HL-60/S4 treated with retinoic acid at 250 ng/mL for 4 days and 3 days (cell line): Measurements from ENCODE around the gene ZNF219.

ENCODE experiments used
- in situ Hi-C: fragments of 300-500 bp; cut with MboI; formaldehyde crosslinking; loops from 2 replicates; pipeline ENCODE4 v1.7.0; 2022; ENCODE audit warnings: low sequenced_read_pairs

ZNF219 gene

DNA sequence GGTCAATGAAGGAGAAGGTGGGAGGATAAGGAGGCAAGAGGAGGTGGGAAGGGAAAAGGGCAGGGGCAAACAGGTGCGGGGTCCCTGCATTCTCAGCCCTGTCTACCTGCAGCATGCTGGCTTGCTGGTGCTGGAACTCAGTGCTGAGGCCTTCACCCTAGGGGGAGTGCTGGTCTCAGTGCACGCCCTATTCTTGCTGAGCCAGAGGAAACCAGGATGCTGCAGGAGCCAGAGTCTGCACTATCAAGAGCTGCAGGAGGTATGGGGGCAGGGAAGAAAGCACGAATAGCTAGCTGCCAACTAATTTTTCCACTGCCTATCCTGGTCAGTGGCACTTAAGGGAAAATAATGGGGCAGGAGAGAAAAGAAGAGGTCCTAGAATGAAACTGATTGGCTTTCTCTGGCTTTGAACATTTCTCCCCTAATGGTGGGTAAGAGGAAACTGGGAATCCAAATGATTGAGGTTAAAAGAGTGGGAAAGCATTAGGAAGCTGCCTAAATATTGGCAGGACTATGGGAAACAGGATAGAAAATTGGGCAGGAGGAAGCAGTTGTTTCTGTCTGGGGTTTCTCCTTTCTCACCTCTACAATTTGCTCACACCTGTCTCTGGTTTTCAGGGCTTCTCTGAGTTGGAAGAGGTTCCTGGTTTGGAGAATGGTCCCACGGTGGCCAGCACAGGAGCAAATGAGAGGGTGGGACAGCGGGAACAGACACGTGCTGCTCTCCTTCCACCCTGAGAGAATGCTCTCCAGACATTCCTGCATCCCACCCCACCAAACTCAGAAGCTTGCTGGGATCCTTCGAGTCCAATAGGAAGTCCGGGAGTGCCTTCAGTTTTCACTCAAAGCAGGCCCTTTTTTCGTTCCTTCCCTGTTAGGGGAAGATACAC lies 4.3 kb upstream of the ZNF219 start:
- in situ Hi-C loops, result no loop called here

DNA sequence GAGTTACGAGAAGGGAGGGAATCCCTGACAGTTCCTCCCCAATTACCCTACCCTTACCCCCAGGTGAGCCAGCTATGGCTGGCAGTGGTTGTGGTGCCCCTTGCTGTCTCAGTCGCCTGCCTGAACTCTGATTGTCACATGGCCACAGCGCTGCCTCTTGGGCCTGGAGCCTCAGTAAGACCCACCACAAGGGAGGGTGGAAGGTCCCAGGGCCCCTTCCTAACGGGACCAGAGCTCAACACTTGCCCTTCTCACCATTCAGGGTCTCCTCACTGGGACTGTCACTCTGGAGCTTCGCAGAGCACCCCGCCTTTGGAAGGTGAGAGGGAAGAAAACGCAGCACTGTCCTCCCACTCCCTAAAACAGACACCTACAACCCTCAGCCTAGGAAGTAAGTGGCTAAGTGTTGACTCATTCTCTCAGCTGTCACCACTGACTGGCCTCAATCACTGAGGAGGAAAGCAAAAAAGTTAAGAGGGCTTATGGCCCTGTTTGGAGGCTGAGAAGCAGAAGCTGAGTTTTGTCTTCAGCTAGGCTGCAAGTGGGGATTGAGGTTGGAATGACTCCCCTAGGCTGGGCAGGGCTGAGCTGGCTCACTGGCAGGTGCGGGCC lies 3.5 kb upstream of the ZNF219 start:
- in situ Hi-C loops, result no loop called here

DNA sequence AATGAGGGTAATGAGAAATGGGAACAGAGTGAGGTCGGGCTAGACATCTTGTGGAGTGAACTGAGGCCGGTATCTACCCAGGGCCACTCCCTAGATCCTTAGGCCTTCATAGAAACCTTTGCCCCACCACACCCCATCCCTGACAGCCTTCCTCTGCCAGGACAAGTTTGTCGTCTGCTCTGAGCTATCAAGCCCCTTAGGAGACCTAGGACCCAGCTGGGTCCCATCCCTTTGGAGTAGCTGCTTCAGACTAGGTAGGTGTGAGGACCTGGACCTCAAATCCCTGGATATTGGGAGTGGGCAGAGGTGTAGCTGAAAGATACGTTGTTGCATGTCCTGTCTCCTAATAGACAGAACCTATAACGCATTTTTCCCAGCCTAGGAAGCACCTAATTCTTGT lies 2.5 kb upstream of the ZNF219 start, which contains the start of gene TMEM253:
Gene TMEM253, plus strand, starts transcription at position 136 of the 400 bp plus-strand sequence. CDS start 278 bp downstream, outside the sequence.
- in situ Hi-C loops, result no loop called here

DNA sequence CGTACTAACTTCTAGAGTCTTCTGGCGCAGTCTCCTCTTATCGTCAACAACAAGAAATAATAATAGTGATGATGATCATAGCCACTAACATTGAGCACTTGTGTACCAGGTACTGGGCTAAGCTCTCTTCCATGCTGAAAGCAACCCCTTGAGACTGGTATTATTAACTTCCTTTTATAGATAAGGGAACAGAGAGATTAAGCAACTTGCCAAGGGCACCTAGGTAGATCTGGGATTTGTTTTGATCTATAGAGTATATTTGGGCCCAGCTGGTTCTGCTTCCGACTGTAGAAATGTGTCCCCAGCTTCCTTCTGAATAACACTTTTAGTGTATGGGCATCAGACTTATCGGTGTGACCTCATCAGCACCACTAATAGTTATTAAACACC lies 1.1 kb upstream of the ZNF219 start:
- in situ Hi-C loops, result no loop called here

DNA sequence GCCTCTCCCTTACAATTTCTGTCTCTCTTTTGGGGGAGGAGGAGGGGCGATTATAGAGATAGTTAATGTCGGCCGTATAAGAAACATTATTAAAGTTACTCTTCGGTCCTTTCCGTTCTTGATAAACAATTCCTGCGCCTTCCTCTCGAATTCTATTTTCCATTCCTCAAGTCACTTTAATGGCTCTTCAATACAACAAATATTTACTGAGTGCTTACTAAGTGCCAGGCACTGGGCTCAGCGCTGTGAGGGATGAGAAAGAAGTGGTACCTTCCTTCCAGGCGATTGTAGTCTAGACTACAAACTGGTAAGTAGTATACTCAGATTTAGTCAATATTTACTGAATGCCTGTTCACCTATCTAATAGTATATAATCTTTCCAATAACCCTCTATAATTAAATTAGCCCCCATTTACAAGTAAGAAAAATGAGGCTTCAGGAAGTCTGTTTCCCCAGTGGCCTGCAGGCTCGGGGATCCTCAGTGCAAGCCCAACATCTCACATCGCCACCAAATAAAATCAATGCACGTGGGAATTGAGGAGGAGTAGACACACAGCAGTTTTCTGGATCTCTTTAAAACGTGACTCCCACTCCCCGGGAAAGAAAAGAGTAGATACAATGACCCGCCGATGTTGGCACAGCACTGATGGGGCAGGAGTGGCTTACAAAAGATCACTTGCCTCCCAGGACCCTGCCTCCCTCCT lies 589 bp upstream of the ZNF219 start:
- in situ Hi-C loops, result no loop called here

DNA sequence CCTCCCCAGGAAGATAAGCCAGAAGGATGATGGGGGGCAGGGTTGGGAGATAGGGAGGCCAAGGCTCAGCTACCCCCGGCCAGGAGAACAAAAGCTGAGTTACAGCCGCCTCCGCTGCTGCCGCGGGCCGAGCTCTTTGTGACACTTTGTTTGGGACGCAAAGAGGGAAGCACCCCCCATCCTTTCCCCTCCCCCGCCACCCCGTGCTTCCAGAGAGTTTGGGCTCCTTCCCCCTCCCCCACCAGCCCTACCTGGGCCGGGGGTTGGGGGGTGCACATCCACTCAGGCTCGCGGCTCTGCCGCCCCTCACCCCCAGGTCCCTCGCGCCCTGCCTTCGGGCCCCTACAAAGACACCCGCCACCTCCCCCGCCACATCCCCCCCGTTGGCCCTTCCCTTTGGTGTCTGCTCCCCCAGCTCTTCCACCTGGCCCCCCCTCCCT lies 799 bp downstream of the ZNF219 start:
- in situ Hi-C loops, result no loop called here

DNA sequence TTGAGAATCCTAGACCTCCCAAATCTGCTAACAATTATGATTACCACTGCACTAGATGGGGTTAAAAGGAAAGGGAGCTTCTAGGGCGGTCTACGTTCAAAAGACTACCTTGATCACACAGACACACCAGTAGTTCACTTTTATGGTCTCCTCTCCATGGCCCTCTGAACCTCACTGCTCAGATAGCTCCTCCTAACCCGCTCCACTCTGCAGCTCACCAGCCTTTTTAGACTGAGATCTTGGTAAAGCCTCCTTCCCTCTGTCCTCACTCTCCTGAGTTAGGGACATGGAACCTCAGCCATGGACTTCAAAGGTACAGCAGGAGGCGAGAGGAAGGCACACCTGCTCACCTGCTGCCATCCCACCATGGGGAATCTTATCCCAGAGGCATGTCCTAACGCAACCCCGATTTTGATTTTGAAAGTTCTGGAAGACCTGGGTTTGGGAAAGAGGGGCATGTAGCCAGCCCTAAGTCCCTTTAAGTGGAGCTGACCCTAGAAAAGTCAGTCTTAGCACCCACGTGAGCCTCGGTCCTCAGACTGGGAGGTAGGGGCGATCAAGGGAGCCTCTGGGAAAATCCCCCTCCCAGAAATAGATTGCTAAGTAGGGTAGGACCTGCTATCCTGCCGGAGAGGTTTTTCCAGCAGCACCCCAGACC lies 1.3 kb downstream of the ZNF219 start:
- in situ Hi-C loops, result no loop called here

DNA sequence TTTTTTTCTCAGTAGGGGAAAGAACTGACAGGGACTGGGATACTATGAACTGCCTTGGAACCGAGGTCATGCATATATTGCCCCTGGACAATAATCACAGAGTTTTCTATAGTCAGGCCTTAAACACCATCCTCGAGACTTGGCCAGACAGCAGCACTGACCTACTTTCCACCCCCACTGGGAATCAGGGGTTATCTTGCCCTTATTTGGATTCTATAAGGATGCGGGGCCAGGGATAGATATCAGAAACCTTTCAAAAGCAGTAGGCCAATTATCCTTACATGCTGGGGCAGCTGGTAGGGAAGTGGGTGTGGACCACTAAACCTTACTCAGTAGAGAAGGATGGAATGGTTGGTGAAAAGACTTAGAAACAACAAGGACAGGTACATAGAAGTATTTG lies 2.0 kb downstream of the ZNF219 start:
- in situ Hi-C loops, result no loop called here

DNA sequence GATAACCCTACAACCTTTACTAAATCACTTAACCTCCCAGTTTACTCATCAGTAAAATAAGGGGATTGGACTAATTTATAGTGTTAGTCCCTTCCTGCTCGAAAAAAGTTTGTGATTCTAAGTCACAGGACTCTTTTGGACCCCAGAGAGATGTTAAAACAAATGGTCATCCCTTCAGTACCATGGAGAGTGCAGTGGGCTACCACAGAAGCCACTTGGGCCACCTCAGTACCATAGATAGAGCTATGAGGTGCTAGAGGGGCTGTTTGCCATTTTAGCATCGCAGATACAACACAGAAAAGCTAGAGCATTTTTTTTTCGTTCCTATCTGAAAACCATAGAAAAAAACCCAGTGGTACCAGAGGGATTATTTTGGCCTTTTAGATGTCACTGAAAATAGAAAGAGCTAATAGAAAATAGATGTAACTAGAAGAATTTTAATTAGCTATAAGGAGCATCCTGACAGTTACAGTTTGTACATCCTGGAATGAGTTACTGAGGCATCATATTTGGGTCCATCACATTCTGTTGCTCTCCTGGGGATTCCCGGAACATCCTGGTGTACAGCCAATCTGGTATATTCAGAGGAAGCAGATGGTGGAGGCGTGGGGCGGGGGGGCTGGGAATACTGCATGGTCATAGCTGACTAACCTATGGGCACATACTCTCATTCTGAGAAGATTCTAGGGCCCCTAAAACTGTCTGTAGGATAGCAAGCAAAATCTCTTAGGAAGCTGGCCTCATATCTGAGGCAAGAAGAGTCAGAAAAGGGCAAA lies 2.8 kb downstream of the ZNF219 start:
- in situ Hi-C loops, result no loop called here

DNA sequence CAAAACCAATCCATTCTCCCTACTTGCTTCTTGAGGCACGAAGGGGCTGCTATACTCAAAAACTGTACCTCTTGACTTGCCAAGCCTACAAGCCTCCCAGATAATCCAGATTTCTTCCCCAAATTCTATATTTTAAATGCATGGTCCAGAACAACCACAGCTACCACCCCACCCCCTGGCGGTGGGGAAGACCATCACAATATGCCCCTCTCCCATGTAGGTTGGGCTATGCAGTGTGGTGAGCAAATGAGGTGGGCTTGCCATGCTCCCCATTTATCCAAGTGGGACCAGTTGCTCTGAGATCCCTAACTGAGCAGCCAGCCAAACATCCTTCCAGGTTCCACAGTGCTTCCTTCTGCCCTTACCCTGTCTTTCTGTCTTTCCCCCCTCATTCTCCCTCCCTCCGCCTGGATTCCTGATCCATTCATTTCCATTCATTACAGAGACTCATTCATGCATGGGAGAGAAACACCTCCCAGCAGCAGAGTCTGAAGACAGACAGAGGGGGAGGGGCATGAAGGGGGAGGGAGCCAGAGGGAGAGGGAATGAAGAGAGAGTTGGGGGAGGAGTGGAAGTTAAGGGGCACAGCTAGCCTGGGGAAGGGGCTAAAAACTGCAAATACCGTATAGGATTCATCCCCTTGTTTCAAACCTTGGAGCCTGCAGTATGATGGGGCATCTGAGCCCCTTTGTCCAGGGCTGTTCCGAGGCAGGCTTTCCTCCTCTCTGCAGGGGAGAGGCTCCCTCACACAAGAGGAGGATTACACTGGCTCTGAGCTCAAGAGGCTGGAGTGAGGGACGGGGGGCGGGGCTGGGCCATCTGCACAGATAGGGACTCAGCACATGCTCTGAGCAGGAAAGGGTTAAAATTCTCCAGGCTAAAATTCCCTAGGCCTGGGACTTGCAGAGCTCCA lies 4.4 kb downstream of the ZNF219 start:
- in situ Hi-C loops, result no loop called here

DNA sequence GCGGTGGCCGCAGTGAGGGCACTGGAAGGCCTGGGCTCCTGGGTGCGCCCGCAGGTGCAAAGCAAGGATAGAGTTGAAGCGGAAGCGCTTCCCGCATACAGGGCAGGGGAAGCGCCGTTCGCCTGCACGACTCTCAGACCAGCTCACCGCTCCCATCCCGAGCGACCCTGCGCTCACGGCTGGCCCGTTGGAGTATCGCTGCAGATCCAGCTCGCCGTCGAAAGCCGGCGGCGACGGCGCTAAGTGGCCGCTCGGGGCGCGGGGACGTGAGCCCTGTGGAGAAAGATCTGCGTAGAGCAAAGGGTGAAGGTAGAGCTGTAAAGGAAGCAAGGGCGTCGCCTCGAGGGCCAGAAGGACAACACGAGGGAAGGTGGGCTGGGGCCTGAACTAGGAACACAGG lies 5.4 kb downstream of the ZNF219 start:
- in situ Hi-C loops, result no loop called here

DNA sequence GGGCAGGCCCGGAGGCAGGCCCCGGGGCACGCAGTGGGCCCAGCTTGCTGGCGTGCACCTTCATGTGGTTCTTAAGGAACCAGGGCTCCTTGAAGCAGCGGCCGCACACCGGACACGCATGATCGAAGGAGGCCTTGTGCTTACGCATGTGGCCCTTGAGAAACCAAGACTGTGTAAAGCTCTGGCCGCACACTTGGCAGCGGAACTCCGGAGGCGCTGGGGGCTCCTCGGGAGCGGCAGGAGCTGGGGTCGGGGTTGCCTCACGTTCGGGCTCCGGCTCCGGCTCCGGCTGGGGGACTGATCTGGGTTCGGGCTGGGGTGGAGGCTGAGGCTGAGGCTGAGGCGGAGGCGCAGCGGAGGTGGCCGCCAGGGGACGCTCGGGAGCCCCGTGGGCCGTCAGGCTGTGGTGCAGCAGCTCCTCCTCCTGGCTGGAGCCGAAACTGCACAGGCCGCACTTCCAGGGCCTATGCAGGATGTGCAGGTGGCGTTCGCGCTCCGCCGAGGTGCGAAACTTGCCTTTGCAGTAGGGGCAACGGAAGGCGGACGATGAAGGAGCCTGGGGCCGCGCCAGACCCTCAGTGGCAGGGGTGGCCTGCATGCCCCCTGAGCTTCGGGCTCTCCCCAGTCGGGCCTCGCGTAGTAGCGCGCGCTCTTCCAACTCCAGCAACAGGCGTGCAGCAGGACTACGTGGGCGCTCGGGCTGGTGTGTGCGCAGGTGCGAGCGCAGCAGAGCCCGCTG lies 6.0 kb downstream of the ZNF219 start:
- in situ Hi-C loops, result no loop called here

DNA sequence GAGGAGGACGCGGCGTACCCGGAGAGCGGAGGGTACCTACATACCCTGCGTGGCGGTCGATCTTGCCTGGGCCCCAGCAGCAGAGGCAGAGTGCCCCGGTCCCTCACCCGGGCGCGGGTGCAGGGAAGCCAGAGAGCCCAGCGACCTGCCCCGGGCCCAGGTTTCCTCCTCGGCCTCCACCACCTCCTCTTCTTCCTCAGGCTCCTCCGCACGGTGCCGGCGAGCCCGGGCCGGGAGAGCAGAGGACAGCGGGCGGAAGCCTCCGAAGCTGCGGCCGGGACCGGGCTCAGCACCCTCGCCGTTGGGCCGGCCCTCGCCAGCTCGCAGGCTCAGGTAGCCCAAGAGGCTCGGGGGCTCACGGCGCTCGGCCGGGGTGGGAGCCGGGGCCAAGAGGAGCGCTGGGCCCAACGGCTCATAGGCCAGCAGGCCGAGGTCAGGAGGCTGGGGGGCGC lies 6.6 kb downstream of the ZNF219 start:
- in situ Hi-C loops, result no loop called here

DNA sequence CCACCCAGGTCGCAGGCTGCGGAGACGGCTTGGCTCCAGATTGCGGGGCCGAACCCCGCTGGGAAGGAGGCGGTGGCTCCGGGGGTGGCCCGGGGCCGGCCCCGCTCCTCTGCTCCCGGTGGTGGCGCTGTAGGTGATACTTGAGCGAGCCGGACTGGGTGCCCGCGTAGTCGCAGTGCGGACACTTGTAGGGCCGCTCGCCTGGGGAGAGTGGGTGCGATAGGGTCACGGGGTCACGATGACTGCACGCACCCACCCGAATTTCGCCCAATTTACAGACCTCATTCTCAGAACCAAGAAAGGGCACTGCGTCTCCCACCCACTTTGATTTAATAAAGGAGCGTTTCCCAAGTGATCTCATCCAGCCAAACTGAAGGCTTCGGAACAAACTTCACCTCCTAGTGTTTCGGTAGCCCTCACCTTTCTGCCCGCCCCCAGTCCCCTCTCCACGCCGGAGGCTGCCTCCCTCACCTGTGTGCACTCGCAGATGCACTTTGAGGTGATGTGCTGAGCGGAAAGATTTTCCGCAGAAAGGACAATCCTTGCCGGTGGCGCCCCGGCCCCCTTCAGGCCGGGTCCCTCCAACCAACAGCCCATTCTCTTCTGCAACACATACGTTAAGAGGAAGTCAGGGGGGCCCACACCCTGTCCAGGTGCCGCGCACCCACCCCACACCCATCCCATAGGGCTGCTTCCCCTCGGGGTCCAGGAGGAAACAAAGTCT lies 7.4 kb downstream of the ZNF219 start:
- in situ Hi-C loops, result no loop called here

DNA sequence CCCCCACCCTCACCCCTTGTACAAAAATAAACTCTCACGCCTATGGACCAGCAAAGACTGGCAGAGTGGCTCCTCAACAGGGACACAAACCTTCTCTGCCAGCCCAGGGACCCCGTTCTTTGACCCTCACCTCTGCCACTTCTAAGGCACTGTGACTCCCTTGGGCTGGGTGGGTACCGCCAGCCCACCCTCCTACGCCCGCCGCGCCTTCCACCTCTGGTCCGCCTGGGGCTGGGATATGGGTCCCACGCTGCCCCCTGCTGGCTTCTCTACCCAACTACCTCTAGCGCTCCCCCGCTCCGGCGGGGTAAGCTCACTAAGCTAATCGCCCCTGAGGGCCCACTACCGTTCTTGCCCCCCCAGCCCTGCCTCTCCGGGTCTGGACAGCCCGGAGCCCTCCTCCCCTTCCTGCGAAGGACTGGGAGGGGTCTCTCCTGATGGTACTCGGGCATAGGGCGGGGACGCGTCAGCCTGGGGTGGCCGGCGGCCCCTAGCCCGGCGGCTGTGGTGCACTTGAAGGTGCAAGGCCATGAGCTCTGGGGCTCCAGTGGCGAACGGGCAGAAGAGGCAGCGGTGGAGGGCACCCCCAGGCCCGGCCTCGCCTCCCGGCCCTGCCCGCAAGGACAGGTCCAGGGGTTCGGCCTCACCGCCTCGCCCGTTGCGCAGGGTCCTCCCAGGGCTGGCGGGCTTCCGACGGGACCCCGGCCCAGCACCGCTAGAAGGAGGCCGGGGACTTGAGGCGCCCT lies 8.1 kb downstream of the ZNF219 start:
- in situ Hi-C loops, result no loop called here

DNA sequence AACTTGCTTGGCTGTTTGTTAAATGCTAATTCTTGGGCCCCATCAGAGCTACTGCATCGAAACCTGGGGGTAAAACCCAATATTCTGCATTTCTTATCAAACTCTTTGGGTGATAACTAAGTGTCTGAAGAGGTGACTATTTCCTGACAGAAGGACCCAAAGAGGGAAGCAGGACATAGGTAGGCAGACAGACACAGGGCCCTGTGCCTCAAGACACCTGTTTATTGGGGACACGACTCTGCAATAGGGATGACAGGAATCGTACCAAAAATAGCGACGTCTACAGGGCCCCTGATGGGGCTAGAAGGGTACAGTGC lies 8.6 kb downstream of the ZNF219 start:
- in situ Hi-C loops, result no loop called here

DNA sequence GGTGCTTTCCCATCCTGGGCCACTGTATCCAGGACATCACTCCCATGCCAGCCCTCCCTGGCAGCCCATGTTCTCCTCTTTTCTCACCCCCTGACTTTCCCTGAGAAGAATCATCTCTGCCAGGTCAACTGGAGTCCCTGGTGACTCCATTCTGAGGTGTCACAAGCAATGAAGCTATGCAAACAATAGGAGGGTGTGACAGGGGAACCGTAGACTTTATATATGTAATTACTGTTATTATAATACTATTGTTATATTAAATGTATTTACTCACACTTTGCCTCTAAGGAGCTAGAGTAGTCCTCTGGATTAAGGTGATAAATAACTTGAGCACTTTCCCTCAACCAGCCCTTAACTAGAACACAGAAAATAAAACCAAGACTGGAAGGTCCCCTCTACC lies 9.2 kb downstream of the ZNF219 start:
- in situ Hi-C loops, result no loop called here
